Suprapubic skin (tissue), 3 donors: ENCODE results near the gene ESRRG.

Experiments used
- POLR2AphosphoS5 ChIP-seq, 3 donors: sonication (generic); formaldehyde crosslinking; IDR thresholded peaks; one replicate each; pipeline ENCODE4 v1.6.1; 2017; ENCODE audit warnings: antibody characterized with exemption in 3 of 3
- TF ChIP-seq, protein P1 (sequence below), 2 donors: fragments of 200-600 bp in 1 of 2; fragments of 450-650 bp in 1 of 2; sonication (generic) in 1 of 2; IDR thresholded peaks; one replicate each; pipeline ENCODE4 v1.5.1; 2016 to 2019; ENCODE audit warnings: antibody characterized with exemption in 2 of 2, mild to moderate bottlenecking in 1 of 2, moderate library complexity in 1 of 2

- TF ChIP-seq, protein P1, sequence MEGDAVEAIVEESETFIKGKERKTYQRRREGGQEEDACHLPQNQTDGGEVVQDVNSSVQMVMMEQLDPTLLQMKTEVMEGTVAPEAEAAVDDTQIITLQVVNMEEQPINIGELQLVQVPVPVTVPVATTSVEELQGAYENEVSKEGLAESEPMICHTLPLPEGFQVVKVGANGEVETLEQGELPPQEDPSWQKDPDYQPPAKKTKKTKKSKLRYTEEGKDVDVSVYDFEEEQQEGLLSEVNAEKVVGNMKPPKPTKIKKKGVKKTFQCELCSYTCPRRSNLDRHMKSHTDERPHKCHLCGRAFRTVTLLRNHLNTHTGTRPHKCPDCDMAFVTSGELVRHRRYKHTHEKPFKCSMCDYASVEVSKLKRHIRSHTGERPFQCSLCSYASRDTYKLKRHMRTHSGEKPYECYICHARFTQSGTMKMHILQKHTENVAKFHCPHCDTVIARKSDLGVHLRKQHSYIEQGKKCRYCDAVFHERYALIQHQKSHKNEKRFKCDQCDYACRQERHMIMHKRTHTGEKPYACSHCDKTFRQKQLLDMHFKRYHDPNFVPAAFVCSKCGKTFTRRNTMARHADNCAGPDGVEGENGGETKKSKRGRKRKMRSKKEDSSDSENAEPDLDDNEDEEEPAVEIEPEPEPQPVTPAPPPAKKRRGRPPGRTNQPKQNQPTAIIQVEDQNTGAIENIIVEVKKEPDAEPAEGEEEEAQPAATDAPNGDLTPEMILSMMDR (IDR thresholded peaks at IDR 0.05), result no peak
- TF ChIP-seq POLR2AphosphoS5 (IDR thresholded peaks at IDR 0.05), result no peak
Measured at GRCh38 chr1:216523449-216524190, 199.6 kb downstream of the ESRRG start.
